HG02938 (cell line): ENCODE data around the gene SRGAP1.
A peak's percentile ranks its signal among the peaks of the same experiment; 100 is the strongest.
"Not testable (repeated sequence)": the region's sequence is repeated elsewhere in the genome, so short reads cannot be mapped to it uniquely, and the experiment has no call there.

Source experiments
- ATAC-seq: cut with Tn5 transposase; IDR thresholded peaks from one replicate; pipeline ENCODE4 v1.9.1; 2021; ENCODE audit warnings: mild to moderate bottlenecking, moderate library complexity; ENCODE audit not compliant: unreplicated experiment

Gene SRGAP1

DNA sequence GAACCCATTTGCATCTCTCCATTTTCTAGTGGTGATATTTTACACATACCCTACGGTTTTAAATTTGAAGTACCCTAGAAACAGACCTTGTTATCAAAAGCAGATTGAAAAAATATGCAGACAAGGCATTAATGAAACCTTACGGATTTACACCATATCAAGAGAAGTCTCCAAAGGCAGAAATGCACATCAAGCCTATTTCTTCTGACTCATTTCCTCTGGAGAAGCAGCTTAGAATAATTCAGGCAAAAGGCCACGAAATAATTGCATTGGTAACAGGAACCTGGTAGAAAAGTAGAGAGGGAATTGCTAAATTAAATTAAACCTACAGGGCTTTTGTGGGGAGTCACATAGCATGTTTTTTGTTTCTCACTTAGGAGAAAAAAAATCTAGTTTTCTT is 342.9 kb downstream of the SRGAP1 start:
- ATAC-seq, result no peak

GRCh38 chr12:64187794-64188193 is 343.3 kb downstream of the SRGAP1 start:
- no peak for ATAC-seq

DNA sequence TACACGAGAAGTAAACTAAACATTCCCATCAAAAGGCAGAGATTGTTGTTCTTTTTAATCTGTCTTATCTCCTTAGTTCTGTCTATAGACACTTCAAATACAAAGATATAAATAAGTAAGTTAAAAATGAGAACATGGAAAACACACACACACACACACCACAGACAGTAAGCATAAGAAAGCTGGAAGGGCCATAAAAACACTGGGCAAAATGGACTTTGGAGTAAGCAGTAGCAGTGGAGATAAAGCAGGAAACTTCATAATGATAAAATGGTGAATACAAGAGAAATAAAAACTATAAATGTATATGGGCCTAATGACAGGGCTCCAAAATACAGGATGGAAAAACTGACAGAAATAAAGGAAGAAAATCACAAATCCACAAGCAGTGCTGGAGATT is 345.0 kb downstream of the SRGAP1 start:
- ATAC-seq, result no peak

GRCh38 chr12:64190140-64190539 is 345.6 kb downstream of the SRGAP1 start:
- no peak for ATAC-seq

- ATAC-seq, result peak; percentile 99
These were observed 348.3 kb downstream of the SRGAP1 start for GRCh38 chr12:64192644-64193444.

GRCh38 chr12:64193931-64194330 is 349.4 kb downstream of the SRGAP1 start:
- ATAC-seq, result no peak

DNA sequence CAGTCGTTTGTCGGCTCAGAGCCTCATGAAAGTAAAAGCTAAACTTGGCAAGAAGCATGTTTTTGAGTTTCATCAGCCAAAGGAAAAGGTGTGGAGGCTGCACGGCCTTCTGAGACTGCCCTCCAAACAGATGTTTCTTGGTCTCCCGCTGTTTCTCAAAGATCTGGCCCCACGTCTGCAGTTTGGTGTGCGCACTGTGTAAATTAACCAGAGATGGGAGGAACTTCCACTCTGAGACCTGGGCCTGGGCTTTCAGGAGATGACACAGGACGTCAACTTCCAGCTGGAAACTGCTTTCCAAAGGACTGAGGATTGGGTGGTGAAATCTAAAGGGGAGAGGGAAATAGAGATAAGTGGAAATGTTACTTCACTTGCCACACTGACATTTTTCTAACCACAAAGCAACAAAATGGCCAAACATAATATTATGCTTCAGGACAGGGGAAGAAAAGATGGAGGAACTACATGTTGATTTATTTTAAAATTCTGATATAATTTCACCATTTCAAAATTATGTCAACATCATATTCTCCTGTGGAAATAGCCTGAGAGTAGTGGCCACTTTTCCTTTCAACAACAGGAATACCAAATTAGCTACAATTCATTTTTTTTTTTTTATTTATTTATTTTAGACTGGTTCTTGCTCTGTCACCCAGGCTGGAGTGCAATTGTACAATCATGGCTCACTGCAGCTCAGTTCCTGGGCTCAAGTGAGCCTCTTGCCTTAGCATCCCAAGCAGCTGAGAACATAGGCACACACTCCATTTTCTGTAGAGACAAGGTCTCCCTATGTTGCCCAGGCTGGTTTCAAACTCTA is 350.0 kb downstream of the SRGAP1 start:
- no peak for ATAC-seq

GRCh38 chr12:64195841-64196240 is 351.3 kb downstream of the SRGAP1 start:
- not testable (repeated sequence) for ATAC-seq

- no peak for ATAC-seq
These were observed 358.5 kb downstream of the SRGAP1 start for GRCh38 chr12:64203036-64203435.

GRCh38 chr12:64203775-64204174 is 359.3 kb downstream of the SRGAP1 start:
- no peak for ATAC-seq

GRCh38 chr12:64205542-64205941 is 361.0 kb downstream of the SRGAP1 start:
- ATAC-seq, result no peak

DNA sequence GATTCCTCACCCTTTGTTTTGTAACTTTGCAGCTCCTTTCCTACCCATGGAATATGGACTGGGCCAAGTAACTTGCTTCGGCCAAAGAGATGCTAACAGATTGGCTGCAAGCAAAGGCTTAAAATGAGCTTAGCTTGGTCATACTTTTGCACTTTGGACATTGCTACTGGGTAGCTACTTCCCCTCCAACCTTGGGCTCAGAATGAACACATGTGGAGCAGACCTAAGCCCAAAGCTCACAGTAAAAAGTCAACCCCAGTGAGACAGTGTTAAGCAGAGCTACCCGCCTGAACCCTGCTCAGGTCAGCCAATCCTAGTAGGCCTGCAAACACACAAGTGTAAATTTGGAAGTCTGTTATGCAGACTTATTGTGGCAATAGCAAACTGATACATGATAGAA is 363.0 kb downstream of the SRGAP1 start:
- no peak for ATAC-seq
